GM21515 (cell line): ENCODE measurements around the gene TUBA4A.
"Not testable (repeated sequence)": the region's sequence is repeated elsewhere in the genome, so short reads cannot be mapped to it uniquely, and the experiment has no call there.

Experiments used
- ATAC-seq: cut with Tn5 transposase; IDR thresholded peaks from one replicate; pipeline ENCODE4 v1.9.1; 2021; ENCODE audit not compliant: unreplicated experiment

Gene TUBA4A

GRCh38 chr2:219214141-219214540 is 39.6 kb downstream of the TUBA4A start:
- ATAC-seq = no peak

- no peak for ATAC-seq
Observed at GRCh38 chr2:219213486-219214071, 40.1 kb downstream of the TUBA4A start.

- no peak for ATAC-seq
Observed at GRCh38 chr2:219213026-219213415, 40.7 kb downstream of the TUBA4A start.

- no peak for ATAC-seq
Observed at GRCh38 chr2:219210886-219211362, 42.8 kb downstream of the TUBA4A start.

GRCh38 chr2:219210196-219210885 is 43.4 kb downstream of the TUBA4A start:
- ATAC-seq = no peak

GRCh38 chr2:219209236-219210195 is 44.2 kb downstream of the TUBA4A start:
- no peak for ATAC-seq

GRCh38 chr2:219207884-219208740 is 45.6 kb downstream of the TUBA4A start:
- no peak for ATAC-seq

GRCh38 chr2:219207134-219207883 is 46.4 kb downstream of the TUBA4A start:
- no peak for ATAC-seq

GRCh38 chr2:219206328-219207133 is 47.2 kb downstream of the TUBA4A start, which contains the start of gene ZFAND2B:
ZFAND2B (plus strand) TSS chr2:219206782; CDS start chr2:219206988, 206 bp downstream.
- peak; percentile 96 for ATAC-seq

- ATAC-seq = no peak
Observed at GRCh38 chr2:219205981-219206327, 47.8 kb downstream of the TUBA4A start.

- no peak for ATAC-seq
Observed at GRCh38 chr2:219205165-219205538, 48.6 kb downstream of the TUBA4A start.

- no peak for ATAC-seq
Observed at GRCh38 chr2:219204425-219205164, 49.1 kb downstream of the TUBA4A start.

GRCh38 chr2:219201331-219201730 is 52.4 kb downstream of the TUBA4A start:
- ATAC-seq = not testable (repeated sequence)

- ATAC-seq = not testable (repeated sequence)
Observed at GRCh38 chr2:219200502-219201326, 53.0 kb downstream of the TUBA4A start.
